ENCODE measurements around the gene ALDH2. TPM values are rescaled to one million over a fixed set of nuclear protein-coding genes. Genes with fewer than 3 reads are reported as not detected.

Gene ALDH2
- total and polyA plus RNA-seq, 9 of the 15 experiments (the other 6 are each of a cell fraction or from before 2014, with no cell fraction given): 1.9 to 22.5 (median 12.2) TPM

DNA sequence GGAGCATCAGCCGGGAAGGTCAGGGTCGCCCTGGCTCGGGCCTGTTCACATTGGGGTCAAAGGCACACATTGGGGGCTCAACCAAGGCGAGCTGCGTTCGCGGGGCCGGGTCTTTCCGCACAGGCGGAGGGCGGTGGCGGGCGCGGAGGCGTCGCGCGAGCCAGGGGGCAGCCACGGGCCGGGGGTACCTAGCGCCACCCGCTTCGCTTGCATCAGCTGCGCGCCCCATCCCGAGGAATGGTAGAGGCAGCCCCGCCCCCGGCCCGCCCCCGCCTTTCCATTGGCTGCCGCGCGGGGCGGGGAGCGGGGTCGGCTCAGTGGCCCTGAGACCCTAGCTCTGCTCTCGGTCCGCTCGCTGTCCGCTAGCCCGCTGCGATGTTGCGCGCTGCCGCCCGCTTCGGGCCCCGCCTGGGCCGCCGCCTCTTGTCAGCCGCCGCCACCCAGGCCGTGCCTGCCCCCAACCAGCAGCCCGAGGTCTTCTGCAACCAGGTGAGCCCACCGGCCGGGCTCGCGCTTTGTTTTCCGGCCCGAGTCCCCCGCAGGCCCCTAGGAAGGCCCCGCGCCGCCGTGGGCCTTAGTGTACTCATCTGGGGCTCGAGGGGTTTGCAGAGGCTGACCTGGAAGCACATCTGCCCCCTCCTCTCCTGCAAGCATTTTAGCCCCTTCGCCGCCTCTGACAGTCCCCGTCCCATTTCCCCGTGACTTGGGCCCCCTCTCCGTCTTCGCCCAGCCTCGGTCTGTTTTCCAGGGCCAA lies at the start of gene ALDH2 (continued):
- TF ChIP-seq FOS (IDR thresholded peaks at IDR 0.05; ENCODE audit: extremely low read depth, insufficient read length) (no peak), CBX3 (IDR thresholded peaks at IDR 0.05; ENCODE audit: borderline replicate concordance in 1 of 2, low read length in 2 of 2) (no peak), RBBP5 (IDR thresholded peaks at IDR 0.05; ENCODE audit: borderline replicate concordance, insufficient read depth, low read length, poor library complexity, severe bottlenecking) (peak; percentile 71), MTA3 (IDR thresholded peaks at IDR 0.05; ENCODE audit: borderline replicate concordance) (0 out of 2 replicates have a peak, but pooled peaks have one; percentile 44), ZNF133 (CRISPR knock-in tag; IDR thresholded peaks at IDR 0.05) (no peak), JUN (IDR thresholded peaks at IDR 0.05; ENCODE audit: borderline replicate concordance, low read depth, low read length) (no peak), JUN (CRISPR knock-in tag; IDR thresholded peaks at IDR 0.05; ENCODE audit: borderline replicate concordance) (peak; percentile 3; the same call in 1 of the 2 replicates), RBFOX2 (IDR thresholded peaks at IDR 0.05; ENCODE audit: low read depth, low read length) (peak; percentile 93), FOXK1 (CRISPR knock-in tag; IDR thresholded peaks at IDR 0.05; ENCODE audit: borderline replicate concordance) (no peak), DACH1 (IDR thresholded peaks at IDR 0.05; ENCODE audit: partially characterized antibody) (peak; percentile 24), BRD9 (IDR thresholded peaks at IDR 0.05; ENCODE audit: low read depth, partially characterized antibody) (no peak), POLR2G (IDR thresholded peaks at IDR 0.05; ENCODE audit: low read depth, low read length) (peak; percentile 94)
- TF ChIP-seq, protein P1, sequence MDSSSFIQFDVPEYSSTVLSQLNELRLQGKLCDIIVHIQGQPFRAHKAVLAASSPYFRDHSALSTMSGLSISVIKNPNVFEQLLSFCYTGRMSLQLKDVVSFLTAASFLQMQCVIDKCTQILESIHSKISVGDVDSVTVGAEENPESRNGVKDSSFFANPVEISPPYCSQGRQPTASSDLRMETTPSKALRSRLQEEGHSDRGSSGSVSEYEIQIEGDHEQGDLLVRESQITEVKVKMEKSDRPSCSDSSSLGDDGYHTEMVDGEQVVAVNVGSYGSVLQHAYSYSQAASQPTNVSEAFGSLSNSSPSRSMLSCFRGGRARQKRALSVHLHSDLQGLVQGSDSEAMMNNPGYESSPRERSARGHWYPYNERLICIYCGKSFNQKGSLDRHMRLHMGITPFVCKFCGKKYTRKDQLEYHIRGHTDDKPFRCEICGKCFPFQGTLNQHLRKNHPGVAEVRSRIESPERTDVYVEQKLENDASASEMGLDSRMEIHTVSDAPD (CRISPR knock-in tag; IDR thresholded peaks at IDR 0.05): no peak
- TF ChIP-seq, protein P2, sequence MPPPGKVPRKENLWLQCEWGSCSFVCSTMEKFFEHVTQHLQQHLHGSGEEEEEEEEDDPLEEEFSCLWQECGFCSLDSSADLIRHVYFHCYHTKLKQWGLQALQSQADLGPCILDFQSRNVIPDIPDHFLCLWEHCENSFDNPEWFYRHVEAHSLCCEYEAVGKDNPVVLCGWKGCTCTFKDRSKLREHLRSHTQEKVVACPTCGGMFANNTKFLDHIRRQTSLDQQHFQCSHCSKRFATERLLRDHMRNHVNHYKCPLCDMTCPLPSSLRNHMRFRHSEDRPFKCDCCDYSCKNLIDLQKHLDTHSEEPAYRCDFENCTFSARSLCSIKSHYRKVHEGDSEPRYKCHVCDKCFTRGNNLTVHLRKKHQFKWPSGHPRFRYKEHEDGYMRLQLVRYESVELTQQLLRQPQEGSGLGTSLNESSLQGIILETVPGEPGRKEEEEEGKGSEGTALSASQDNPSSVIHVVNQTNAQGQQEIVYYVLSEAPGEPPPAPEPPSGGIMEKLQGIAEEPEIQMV (tag; conservative IDR thresholded peaks at IDR 0.05; ENCODE audit: low read depth): peak; percentile 80
- TF ChIP-seq, protein P3, sequence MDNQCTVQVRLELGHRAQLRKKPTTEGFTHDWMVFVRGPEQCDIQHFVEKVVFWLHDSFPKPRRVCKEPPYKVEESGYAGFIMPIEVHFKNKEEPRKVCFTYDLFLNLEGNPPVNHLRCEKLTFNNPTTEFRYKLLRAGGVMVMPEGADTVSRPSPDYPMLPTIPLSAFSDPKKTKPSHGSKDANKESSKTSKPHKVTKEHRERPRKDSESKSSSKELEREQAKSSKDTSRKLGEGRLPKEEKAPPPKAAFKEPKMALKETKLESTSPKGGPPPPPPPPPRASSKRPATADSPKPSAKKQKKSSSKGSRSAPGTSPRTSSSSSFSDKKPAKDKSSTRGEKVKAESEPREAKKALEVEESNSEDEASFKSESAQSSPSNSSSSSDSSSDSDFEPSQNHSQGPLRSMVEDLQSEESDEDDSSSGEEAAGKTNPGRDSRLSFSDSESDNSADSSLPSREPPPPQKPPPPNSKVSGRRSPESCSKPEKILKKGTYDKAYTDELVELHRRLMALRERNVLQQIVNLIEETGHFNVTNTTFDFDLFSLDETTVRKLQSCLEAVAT (IDR thresholded peaks at IDR 0.05): no peak
- TF ChIP-seq, protein P4, sequence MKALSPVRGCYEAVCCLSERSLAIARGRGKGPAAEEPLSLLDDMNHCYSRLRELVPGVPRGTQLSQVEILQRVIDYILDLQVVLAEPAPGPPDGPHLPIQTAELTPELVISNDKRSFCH (CRISPR knock-in tag; IDR thresholded peaks at IDR 0.05): no peak
- TF ChIP-seq, protein P4 (tag; IDR thresholded peaks at IDR 0.05): peak; percentile 34; the same call in 1 of the 2 replicates
- TF ChIP-seq, protein P5, sequence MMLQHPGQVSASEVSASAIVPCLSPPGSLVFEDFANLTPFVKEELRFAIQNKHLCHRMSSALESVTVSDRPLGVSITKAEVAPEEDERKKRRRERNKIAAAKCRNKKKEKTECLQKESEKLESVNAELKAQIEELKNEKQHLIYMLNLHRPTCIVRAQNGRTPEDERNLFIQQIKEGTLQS (IDR thresholded peaks at IDR 0.05): peak; percentile 74
- TF ChIP-seq, protein P5 (CRISPR knock-in tag; conservative IDR thresholded peaks at IDR 0.05): no peak

Data from K562 (cell line).